GM18520 (cell line): Measurements from ENCODE around the gene EIF4G3.
"Not testable (repeated sequence)": the region's sequence is repeated elsewhere in the genome, so short reads cannot be mapped to it uniquely, and the experiment has no call there.

Source experiments
- ATAC-seq: cut with Tn5 transposase; IDR thresholded peaks from one replicate; pipeline ENCODE4 v1.9.1; 2021; ENCODE audit not compliant: unreplicated experiment

EIF4G3 gene

GRCh38 chr1:21189421-21189820, 12.7 kb upstream of the EIF4G3 start:
- ATAC-seq, result no peak

- ATAC-seq, result no peak
These were observed 11.5 kb upstream of the EIF4G3 start for GRCh38 chr1:21188235-21188634.

GRCh38 chr1:21185221-21185731, 8.6 kb upstream of the EIF4G3 start:
- ATAC-seq, result no peak

GRCh38 chr1:21184276-21184675, 7.6 kb upstream of the EIF4G3 start:
- no peak for ATAC-seq

- ATAC-seq, result no peak
These were observed 5.6 kb upstream of the EIF4G3 start for GRCh38 chr1:21182181-21182731.

GRCh38 chr1:21178271-21178670, 1.6 kb upstream of the EIF4G3 start:
- ATAC-seq, result not testable (repeated sequence)

- no peak for ATAC-seq
These were observed 771 bp downstream of the EIF4G3 start for GRCh38 chr1:21175670-21176581.

GRCh38 chr1:21175324-21175669, 1.4 kb downstream of the EIF4G3 start:
- no peak for ATAC-seq

- ATAC-seq, result no peak
These were observed 1.9 kb downstream of the EIF4G3 start for GRCh38 chr1:21174654-21175323.

- ATAC-seq, result no peak
These were observed 2.5 kb downstream of the EIF4G3 start for GRCh38 chr1:21174230-21174629.

- ATAC-seq, result not testable (repeated sequence)
These were observed 3.6 kb downstream of the EIF4G3 start for GRCh38 chr1:21173096-21173495.

- not testable (repeated sequence) for ATAC-seq
These were observed 5.9 kb downstream of the EIF4G3 start for GRCh38 chr1:21170837-21171236.

- ATAC-seq, result no peak
These were observed 8.3 kb downstream of the EIF4G3 start for GRCh38 chr1:21168444-21168843.

- no peak for ATAC-seq
These were observed 11.1 kb downstream of the EIF4G3 start for GRCh38 chr1:21165646-21166045.

GRCh38 chr1:21165076-21165475, 11.6 kb downstream of the EIF4G3 start:
- no peak for ATAC-seq

- no peak for ATAC-seq
These were observed 12.4 kb downstream of the EIF4G3 start for GRCh38 chr1:21164266-21164665.

GRCh38 chr1:21162740-21163464, 13.8 kb downstream of the EIF4G3 start:
- ATAC-seq, result no peak

- ATAC-seq, result no peak
These were observed 14.9 kb downstream of the EIF4G3 start for GRCh38 chr1:21161842-21162241.

- no peak for ATAC-seq
These were observed 16.4 kb downstream of the EIF4G3 start for GRCh38 chr1:21160263-21160796.

- no peak for ATAC-seq
These were observed 18.8 kb downstream of the EIF4G3 start for GRCh38 chr1:21157868-21158267.

GRCh38 chr1:21157054-21157453, 19.6 kb downstream of the EIF4G3 start:
- ATAC-seq, result no peak
